Heart left ventricle (tissue), 16 donors: ENCODE results near the gene MIF4GD. TPM values are rescaled to one million over a fixed set of nuclear protein-coding genes. Genes with fewer than 3 reads are reported as not detected.
A peak's percentile ranks its signal among the peaks of the same experiment; 100 is the strongest.

Experiments used
- ATAC-seq, 4 donors: fragments of 200-7000 bp; cut with Tn5 transposase; one replicate each; pipeline ENCODE4 v1.9.1; 2020 to 2022; ENCODE audit warnings: moderate library complexity in 4 of 4, mild to moderate bottlenecking in 3 of 4, moderate number of reproducible peaks in 1 of 4
- DNase-seq, 5 donors: peaks; one replicate each; pipeline ENCODE4 v3.0.0-alpha.2; 2020
- H3K27ac ChIP-seq, 12 donors: fragments of 200-600 bp; sonication (generic) in 4 of 12; one replicate each; pipeline versions ENCODE4 v1.5.0 to v1.8.0; 2016 to 2022; ENCODE audit warnings: mild to moderate bottlenecking in 2 of 12
- H3K27me3 ChIP-seq, 9 donors: fragments of 200-600 bp; sonication (generic) in 2 of 9; one replicate each; pipeline versions ENCODE4 v1.5.1 to v1.8.0; 2016 to 2022; ENCODE audit warnings: mild to moderate bottlenecking in 3 of 9
- H3K36me3 ChIP-seq, 9 donors: fragments of 200-600 bp; sonication (generic) in 2 of 9; one replicate each; pipeline versions ENCODE4 v1.5.0 to v1.8.0; 2018 to 2022; ENCODE audit warnings: mild to moderate bottlenecking in 2 of 9
- H3K4me1 ChIP-seq, 12 donors: fragments of 200-600 bp; sonication (generic) in 4 of 12; one replicate each; pipeline versions ENCODE4 v1.5.0 to v1.8.0; 2016 to 2022; ENCODE audit warnings: mild to moderate bottlenecking in 3 of 12
- H3K4me3 ChIP-seq, 12 donors: fragments of 200-600 bp; sonication (generic) in 4 of 12; one replicate each; pipeline versions ENCODE4 v1.5.0 to v1.8.0; 2017 to 2022; ENCODE audit warnings: mild to moderate bottlenecking in 9 of 12, moderate library complexity in 4 of 12
- H3K9me3 ChIP-seq, 12 donors: fragments of 200-600 bp; sonication (generic) in 4 of 12; one replicate each; pipeline versions ENCODE4 v1.5.0 to v1.8.0; 2016 to 2022; ENCODE audit warnings: mild to moderate bottlenecking in 1 of 12
- CTCF ChIP-seq, 12 donors: fragments of 200-600 bp; sonication (generic) in 4 of 12; IDR thresholded peaks; one replicate each; pipeline versions ENCODE4 v1.5.0 to v1.8.0; 2018 to 2022; ENCODE audit warnings: antibody characterized with exemption in 12 of 12, mild to moderate bottlenecking in 5 of 12
- POLR2A ChIP-seq, 2 donors: fragments of 450-650 bp; IDR thresholded peaks; one replicate each; pipeline ENCODE4 v1.6.1; 2017; ENCODE audit warnings: antibody characterized with exemption in 2 of 2, mild to moderate bottlenecking in 2 of 2, moderate library complexity in 2 of 2
- WGBS, 4 donors: extraction: QIAGEN DNeasy Blood & Tissue Kit in 2 of 4; methylation state at CpG; one replicate each; pipeline versions ENCODE4 v1.1.5 to v1.1.7; 2013 to 2018; 5-methylcytosine and 5-hydroxymethylcytosine counted together
- intact Hi-C, 10 donors: fragments of 100-400 bp; cut with DNase I; formaldehyde crosslinking; loops; one replicate each; pipeline versions ENCODE4 v1.11.1 to v1.14.2; 2022
- polyA plus RNA-seq, 2 donors: library from polyadenylated mRNA; stranded (reverse); fragments of 200-250 nt; gene quantifications; one replicate each; pipeline ENCODE4 v1.2.3, GENCODE V29; 2013
- total RNA-seq, 9 donors: library from RNA; depleted of rRNA in 2 of 9; stranded (reverse); fragments of >200 nt in 2 of 9; fragmentation: NEBNext Ultra II Directional in 3 of 9; extraction: Animal tissue kit (Norgen Biotek cat#: 25700) in 3 of 9; gene quantifications; one replicate each; pipeline versions ENCODE4 v1.1.0 to v1.2.4, GENCODE V29; 2016 to 2023
- donor health status: ischemic (EF 13 %, LVEDD 7.1; RV severe dilation, severe dysfunction).
- donor health status: healthy with polysubstance abuse.
- donor health status: DM: no; HTN: yes; CAD: no.
- donor health status: DM: no; HTN: no; CAD: no.
- donor health status: ischemic (EF 25% LVEDD 6.9; RV normal size, moderate dysfunction).
- donor health status: ischemic (EF 25% LVEDD 5.7; RV mildly dilated, moderate dysfunction).
- donor health status: healthy.
- donor health status: DM: yes; HTN: yes; CAD: no.
- donor health status: ischemic (EF 35%, LVEDD 5.7; RV mildly dilated, moderate dysfunction).
- donor health status: nonischemic (EF 11% LVEDD 7.7; RV severe dilation, severe dysfunction).
- donor health status: DM: yes; HTN: yes; CAD: no.
- donor health status: PGD.
- donor health status: ischemic (EF 29% LVEDD 5.4; RV normal size, mild dysfunction).
- donor health status: nonischemic (EF 23%, LVEDD 6.1; RV moderate dilation, normal function).

Gene MIF4GD
- total and polyA plus RNA-seq, 11 donors, result 8.6 to 34.7 (median 18.6) TPM

DNA sequence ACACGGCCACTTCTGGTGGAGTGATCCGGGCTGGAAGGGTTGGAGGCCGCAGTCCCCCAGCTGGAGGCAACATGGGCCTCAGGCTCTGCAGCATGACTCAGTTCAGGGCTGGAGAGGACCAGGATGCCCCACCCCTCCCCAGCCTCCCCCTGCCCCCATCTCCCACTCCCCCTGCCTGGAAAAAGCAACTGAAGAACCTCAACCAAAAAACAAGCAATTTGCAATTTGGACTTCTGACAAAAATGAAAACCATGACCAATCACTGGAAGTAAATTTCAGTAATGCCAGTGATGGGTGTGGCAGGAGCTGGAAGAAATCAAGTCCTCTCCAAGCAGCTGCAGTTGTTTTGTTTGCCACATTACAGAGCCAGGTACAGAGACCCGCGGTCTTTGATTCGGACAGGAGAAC, 6.6 kb upstream of the MIF4GD start:
- Histone ChIP-seq H3K4me1 (peaks cover 0 to 11% (median 6%) of the 10 kb centered on the region in 12 donors), H3K9me3 (no peaks in the 10 kb centered on the region), H3K27ac (no peak overlapping the region), H3K36me3 (peaks cover 0 to 66% (median 18%) of the 10 kb centered on the region in 9 donors), H3K27me3 (no peaks in the 10 kb centered on the region), H3K4me3 (no peak overlapping the region)
- no peak for TF ChIP-seq POLR2A (IDR thresholded peaks at IDR 0.05)
- intact Hi-C loops, result loop anchor here in 1 of 10 donors (10.0 kb wide), 1 partner anchor 57 kb away; no protein-coding TSS in a partner anchor
- ATAC-seq, result no peak
- 87 to 97% (median 88%) methylated on average over 6 of the region's 6 CpGs for WGBS, 4 donors
- DNase-seq, result no peak

DNA sequence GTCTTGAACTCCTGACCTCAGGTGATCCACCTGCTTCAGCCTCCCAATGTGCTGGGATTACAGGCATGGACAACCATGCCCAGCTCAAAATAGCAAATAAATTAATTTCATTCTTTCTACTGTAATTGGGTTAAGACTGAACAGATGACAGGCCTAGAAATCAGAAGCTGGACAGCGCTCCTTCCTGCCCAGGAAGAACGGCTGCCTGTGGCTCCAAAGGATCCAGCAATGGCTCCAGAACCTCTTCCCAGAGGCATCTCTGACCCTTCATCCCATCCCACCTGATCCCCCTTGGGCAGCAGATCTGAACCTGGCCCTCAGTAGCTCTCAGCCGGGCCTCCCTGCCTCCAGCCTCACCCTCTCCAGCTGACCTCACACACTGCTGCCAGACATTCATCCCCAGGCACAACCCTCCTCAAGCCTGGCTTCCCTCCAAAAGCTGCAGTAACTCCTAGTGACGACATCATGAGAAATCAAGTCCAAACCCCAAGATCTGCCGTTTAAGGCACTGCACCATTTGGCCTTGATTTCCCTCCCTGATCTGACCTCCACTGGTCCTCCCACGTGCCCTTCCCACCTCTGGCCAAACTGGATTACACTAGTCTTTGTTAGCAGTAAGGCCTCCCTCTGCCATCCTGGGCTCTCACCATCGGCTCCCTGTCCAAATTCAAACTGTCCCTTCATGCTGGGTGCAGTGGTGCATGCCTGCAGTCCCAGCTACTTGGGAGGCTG, 3.1 kb upstream of the MIF4GD start:
- ATAC-seq, result no peak
- intact Hi-C loops, result loop anchor here in 2 of 10 donors (5.0 to 10.0 kb wide), 3 partner anchors 61 to 313 kb away; partner anchors contain the start of gene MYO15B (in 1 of the 2)
- H3K36me3 ChIP-seq, result peaks cover 0 to 43% (median 8%) of the 10 kb centered on the region in 9 donors

DNA sequence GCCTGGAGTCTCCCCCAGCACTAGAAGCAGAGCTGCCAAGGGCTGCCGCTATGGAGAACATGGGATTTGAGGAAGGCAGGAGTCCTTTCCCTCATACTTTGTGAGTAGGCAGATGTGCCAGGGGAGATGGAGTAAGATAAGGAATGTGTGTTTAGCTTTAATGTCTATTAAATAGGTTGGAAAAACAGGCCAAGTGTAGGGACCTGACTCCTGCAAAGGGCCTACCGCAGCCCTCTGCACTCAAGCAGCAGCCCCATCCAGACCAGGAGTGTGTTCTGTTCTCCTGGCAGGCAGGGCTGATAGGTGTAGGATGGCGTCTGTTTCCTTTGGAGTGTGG, 1.8 kb upstream of the MIF4GD start:
- H3K27ac ChIP-seq, result peak overlapping the region in 2 of 12 donors; percentile 2 to 92
- peaks cover 0 to 30% (median 3%) of the 10 kb centered on the region in 9 donors for H3K36me3 ChIP-seq
- ATAC-seq (no peak), DNase-seq (no peak)
- H3K4me3 ChIP-seq, result no peak overlapping the region
- intact Hi-C loops, result loop anchor here in 2 of 10 donors (5.0 to 10.0 kb wide), 3 partner anchors 62 to 314 kb away; partner anchors contain the start of gene MYO15B (in 1 of the 2)
- no peaks in the 10 kb centered on the region for H3K9me3 ChIP-seq
- H3K4me1 ChIP-seq, result peaks cover 0 to 39% (median 22%) of the 10 kb centered on the region in 12 donors
- TF ChIP-seq POLR2A (IDR thresholded peaks at IDR 0.05) (no peak), CTCF (IDR thresholded peaks at IDR 0.05) (no peak)
- WGBS, 4 donors, result 46 to 68% (median 58%) methylated on average over 2 to 3 of the region's 3 CpGs
- H3K27me3 ChIP-seq, result no peaks in the 10 kb centered on the region

More for the DNA sequence above, 3.1 kb upstream of the MIF4GD start:
- Histone ChIP-seq H3K9me3 (no peaks in the 10 kb centered on the region), H3K4me1 (peaks cover 0 to 33% (median 22%) of the 10 kb centered on the region in 12 donors), H3K27me3 (no peaks in the 10 kb centered on the region), H3K27ac (no peak overlapping the region), H3K4me3 (no peak overlapping the region)
- no peak for DNase-seq
- WGBS, 4 donors, result 66 to 75% (median 70%) methylated on average over 7 of the region's 7 CpGs
- TF ChIP-seq POLR2A (IDR thresholded peaks at IDR 0.05) (no peak), CTCF (IDR thresholded peaks at IDR 0.05) (no peak)

GRCh38 chr17:75271955-75272847, 1.2 kb upstream of the MIF4GD start:
- DNase-seq, result peak; percentile 43 to 84 (median 76)
- intact Hi-C loops, result loop anchor here in 2 of 10 donors (2.0 to 10.0 kb wide), 4 partner anchors 63 to 315 kb away; partner anchors contain the start of gene MYO15B (in 1 of the 2)
- Histone ChIP-seq H3K4me3 (peak overlapping the region; percentile 62 to 99 (median 95)), H3K4me1 (peaks cover 0 to 45% (median 22%) of the 10 kb centered on the region in 12 donors), H3K27ac (peak overlapping the region in 10 of 12 donors; percentile 84 to 98 (median 93)), H3K36me3 (peaks cover 0 to 28% (median 3%) of the 10 kb centered on the region in 9 donors), H3K27me3 (no peaks in the 10 kb centered on the region), H3K9me3 (no peaks in the 10 kb centered on the region)
- WGBS, 4 donors, result 33 to 55% (median 51%) methylated on average over 10 to 24 of the region's 24 CpGs
- TF ChIP-seq CTCF (IDR thresholded peaks at IDR 0.05), result no peak
- TF ChIP-seq POLR2A (IDR thresholded peaks at IDR 0.05), result no peak
- ATAC-seq, result peak; percentile 25 to 49 (median 39)
